H1 (cell line): ENCODE measurements around the gene SCRN1. TPM values are rescaled to one million over a fixed set of nuclear protein-coding genes. Genes with fewer than 3 reads are reported as not detected.

Experiments
- ASH2L ChIP-seq: fragments of 200-600, 300-600 bp; sonication (generic); IDR thresholded peaks from one replicate; pipeline ENCODE4 v1.7.1; 2017; ENCODE audit warnings: low read length
- EP300 ChIP-seq, 2 experiments: IDR thresholded peaks; 1 replicate in 1 of 2; 2 replicates in 1 of 2; pipeline ENCODE4 v1.6.1; 2011 to 2012; ENCODE audit warnings: low read depth in 2 of 2, low read length in 2 of 2, mild to moderate bottlenecking in 2 of 2, borderline replicate concordance in 1 of 2, inconsistent platforms in 1 of 2, moderate library complexity in 1 of 2
- PHF8 ChIP-seq: fragments of 200-600 bp; sonication (generic); conservative IDR thresholded peaks from 2 replicates; pipeline ENCODE4 v1.7.1; 2012; ENCODE audit warnings: low read depth, mild to moderate bottlenecking, inconsistent platforms, low read length, moderate library complexity
- TEAD4 ChIP-seq: IDR thresholded peaks from 2 replicates; pipeline ENCODE4 v1.6.1; 2012; ENCODE audit warnings: low read depth, low read length, inconsistent platforms, mixed read lengths
- polyA plus RNA-seq, 7 experiments: library from polyadenylated mRNA; depleted of rRNA in 3 of 7; stranded (reverse) in 5 of 7; unstranded in 2 of 7; fragments of >200 nt in 5 of 7; fragments of 200-250 nt in 2 of 7; gene quantifications; 1 replicate in 5 of 7; 2 replicates in 1 of 7; 4 replicates in 1 of 7; pipeline versions ENCODE4 v1.2.1 to v1.2.3, GENCODE V29; 2011 to 2013; ENCODE audit warnings: missing spikeins in 2 of 7, mixed read lengths in 2 of 7
- total RNA-seq: library from RNA; stranded (reverse); fragmentation: NEBNext Ultra II Directional; extraction: Animal tissue kit (Norgen Biotek cat#: 25700); gene quantifications from 2 replicates; pipeline ENCODE4 v1.2.1, GENCODE V29; 2021
- TF ChIP-seq, protein P1 (sequence below), 3 experiments: IDR thresholded peaks; 1 replicate in 2 of 3; 2 replicates in 1 of 3; pipeline versions ENCODE4 v1.5.1 to v1.6.1; 2011; ENCODE audit warnings: low read length in 3 of 3, mild to moderate bottlenecking in 3 of 3, inconsistent platforms in 2 of 3, low read depth in 1 of 3, moderate library complexity in 1 of 3; ENCODE audit not compliant: insufficient read depth in 1 of 3; ENCODE audit errors: control extremely low read depth in 1 of 3

Gene SCRN1
- total and polyA plus RNA-seq, 2 of the 8 experiments (the other 6 are each of a cell fraction or from before 2014, with no cell fraction given): 36.0 to 75.8 TPM

DNA sequence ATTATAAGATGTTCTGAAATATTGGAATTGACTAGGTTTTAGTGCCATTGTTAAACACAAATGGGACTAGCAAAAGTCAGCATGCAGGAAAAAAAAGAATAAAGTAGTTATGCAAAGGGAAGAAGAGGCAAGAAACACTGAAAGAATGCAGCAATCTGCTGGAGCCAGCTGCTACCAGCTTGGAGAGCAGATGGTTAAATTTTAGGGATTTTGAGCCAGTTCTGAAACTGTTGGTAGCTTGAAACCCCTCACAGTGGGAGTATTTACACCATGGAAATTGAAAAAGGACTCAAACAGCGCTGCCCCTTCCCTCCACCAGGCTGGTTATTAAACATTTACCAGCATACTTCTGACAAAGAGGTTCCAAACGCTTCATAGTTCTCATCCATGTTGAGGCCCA, 41.0 kb downstream of the SCRN1 start (continued):
- TF ChIP-seq EP300 (IDR thresholded peaks at IDR 0.05; ENCODE audit: borderline replicate concordance in 1 of 2, low read depth in 2 of 2, low read length in 2 of 2): no peak
- no peak for TF ChIP-seq PHF8
- no peak for TF ChIP-seq ASH2L
- no peak for TF ChIP-seq TEAD4
- TF ChIP-seq, protein P1, sequence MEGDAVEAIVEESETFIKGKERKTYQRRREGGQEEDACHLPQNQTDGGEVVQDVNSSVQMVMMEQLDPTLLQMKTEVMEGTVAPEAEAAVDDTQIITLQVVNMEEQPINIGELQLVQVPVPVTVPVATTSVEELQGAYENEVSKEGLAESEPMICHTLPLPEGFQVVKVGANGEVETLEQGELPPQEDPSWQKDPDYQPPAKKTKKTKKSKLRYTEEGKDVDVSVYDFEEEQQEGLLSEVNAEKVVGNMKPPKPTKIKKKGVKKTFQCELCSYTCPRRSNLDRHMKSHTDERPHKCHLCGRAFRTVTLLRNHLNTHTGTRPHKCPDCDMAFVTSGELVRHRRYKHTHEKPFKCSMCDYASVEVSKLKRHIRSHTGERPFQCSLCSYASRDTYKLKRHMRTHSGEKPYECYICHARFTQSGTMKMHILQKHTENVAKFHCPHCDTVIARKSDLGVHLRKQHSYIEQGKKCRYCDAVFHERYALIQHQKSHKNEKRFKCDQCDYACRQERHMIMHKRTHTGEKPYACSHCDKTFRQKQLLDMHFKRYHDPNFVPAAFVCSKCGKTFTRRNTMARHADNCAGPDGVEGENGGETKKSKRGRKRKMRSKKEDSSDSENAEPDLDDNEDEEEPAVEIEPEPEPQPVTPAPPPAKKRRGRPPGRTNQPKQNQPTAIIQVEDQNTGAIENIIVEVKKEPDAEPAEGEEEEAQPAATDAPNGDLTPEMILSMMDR (IDR thresholded peaks at IDR 0.05; ENCODE audit: control extremely low read depth in 1 of 3, insufficient read depth in 1 of 3, low read depth in 1 of 3, low read length in 3 of 3): no peak
